Left colon (tissue), 2 donors: ENCODE data around the gene CCR2. TPM values are rescaled to one million over a fixed set of nuclear protein-coding genes. Genes with fewer than 3 reads are reported as not detected.
"Not testable (repeated sequence)": the region's sequence is repeated elsewhere in the genome, so short reads cannot be mapped to it uniquely, and the experiment has no call there.

Source experiments
- ATAC-seq: fragments of 200-7000 bp; cut with Tn5 transposase; one replicate; pipeline ENCODE4 v1.9.1; 2020; ENCODE audit warnings: mild to moderate bottlenecking, moderate library complexity
- DNase-seq, 2 donors: peaks; one replicate each; pipeline ENCODE4 v3.0.0-alpha.2; 2020
- intact Hi-C, 2 donors: fragments of 100-400 bp; cut with DNase I in 1 of 2; cut with micrococcal nuclease in 1 of 2; formaldehyde crosslinking; loops; one replicate each; pipeline versions ENCODE4 v1.11.2 to v1.14.0; 2022; cut with DNase I, micrococcal nuclease
- long read RNA-seq: library from polyadenylated mRNA; unstranded; transcript quantifications from one replicate; pipeline ENCODE4 v2.0.0, GENCODE V29; 2021
- total RNA-seq, 2 donors: library from RNA; stranded (reverse); fragmentation: NEBNext Ultra II Directional; extraction: Animal tissue kit (Norgen Biotek cat#: 25700); gene quantifications; one replicate each; pipeline ENCODE4 v1.2.1, GENCODE V29; 2021
- donor health status: DM: no; HTN: no; CAD: no.
- donor health status: DM: yes; HTN: yes; CAD: no.

CCR2 gene
- total RNA-seq: 1 to 10 TPM in 1 of 2 donors, under 1 TPM in 1; 0.37 to 3.7 TPM
- long read RNA-seq: 0 reads

- ATAC-seq (no peak), DNase-seq (no peak)
- intact Hi-C loops: no loop called here
These were observed at the start of gene CCR2 for GRCh38 chr3:46353647-46354410. Gene CCR2, plus strand, starts transcription at chr3:46354111. Its CDS starts 3,417 bp downstream, at chr3:46357528.

- intact Hi-C loops: no loop called here
- ATAC-seq: no peak
- no peak for DNase-seq
These were observed 49.2 kb upstream of the CCR2 start for GRCh38 chr3:46304739-46305138.

GRCh38 chr3:46312991-46313390 lies 40.9 kb upstream of the CCR2 start:
- ATAC-seq (peak; percentile 61), DNase-seq (peak in 1 of 2 donors; percentile 24)
- intact Hi-C loops: no loop called here

GRCh38 chr3:46314517-46314916 lies 39.4 kb upstream of the CCR2 start:
- intact Hi-C loops: no loop called here
- ATAC-seq: no peak
- no peak for DNase-seq

- intact Hi-C loops: no loop called here
- ATAC-seq: no peak
- no peak for DNase-seq
These were observed 37.7 kb upstream of the CCR2 start for GRCh38 chr3:46316206-46316605.

GRCh38 chr3:46318207-46318927 lies 35.5 kb upstream of the CCR2 start:
- DNase-seq: no peak
- intact Hi-C loops: no loop called here
- no peak for ATAC-seq

GRCh38 chr3:46321461-46322104 lies 32.3 kb upstream of the CCR2 start:
- ATAC-seq: no peak
- no peak for DNase-seq
- intact Hi-C loops: no loop called here

- ATAC-seq (no peak), DNase-seq (no peak)
- intact Hi-C loops: no loop called here
These were observed 29.9 kb upstream of the CCR2 start for GRCh38 chr3:46324036-46324435.

GRCh38 chr3:46325645-46326300 lies 28.1 kb upstream of the CCR2 start:
- ATAC-seq: no peak
- no peak for DNase-seq
- intact Hi-C loops: no loop called here

GRCh38 chr3:46330676-46331075 lies 23.2 kb upstream of the CCR2 start:
- intact Hi-C loops, ATAC-seq, DNase-seq: not testable (repeated sequence)

GRCh38 chr3:46334741-46335478 lies 19.0 kb upstream of the CCR2 start:
- intact Hi-C loops: no loop called here
- DNase-seq (no peak), ATAC-seq (no peak)

GRCh38 chr3:46335541-46335940 lies 18.4 kb upstream of the CCR2 start:
- no peak for ATAC-seq
- no peak for DNase-seq
- intact Hi-C loops: no loop called here

- no peak for ATAC-seq
- DNase-seq: no peak
- intact Hi-C loops: no loop called here
These were observed 16.0 kb upstream of the CCR2 start for GRCh38 chr3:46337911-46338310.

GRCh38 chr3:46338840-46339239 lies 15.1 kb upstream of the CCR2 start:
- intact Hi-C loops: no loop called here
- ATAC-seq: no peak
- DNase-seq: no peak

GRCh38 chr3:46344476-46344875 lies 9.4 kb upstream of the CCR2 start:
- no peak for DNase-seq
- ATAC-seq: no peak
- intact Hi-C loops: no loop called here

- no peak for ATAC-seq
- DNase-seq: no peak
- intact Hi-C loops: no loop called here
These were observed 5.0 kb upstream of the CCR2 start for GRCh38 chr3:46348823-46349482.

- intact Hi-C loops: no loop called here
- ATAC-seq (no peak), DNase-seq (no peak)
These were observed 4.2 kb upstream of the CCR2 start for GRCh38 chr3:46349484-46350261.

GRCh38 chr3:46350262-46350565 lies 3.7 kb upstream of the CCR2 start:
- ATAC-seq: no peak

More at GRCh38 chr3:46350262-46350565, 3.7 kb upstream of the CCR2 start:
- DNase-seq: no peak
- intact Hi-C loops: no loop called here
